Measurements from ENCODE around the gene DNHD1. TPM values are rescaled to one million over a fixed set of nuclear protein-coding genes. Genes with fewer than 3 reads are reported as not detected.

Gene DNHD1
- total RNA-seq, 1 donor from 2014 or later: 4.7 TPM

- Histone ChIP-seq H3K9ac (ENCODE audit: low read depth in 1 of 3, low read length in 3 of 3) (no peak overlapping the region), H3K27me3 (ENCODE audit: control insufficient read depth in 3 of 3, insufficient read depth in 3 of 3, low read length in 3 of 3) (no peaks in the 10 kb centered on the region), H3K36me3 (ENCODE audit: control insufficient read depth in 3 of 3, insufficient read depth in 3 of 3, low read length in 3 of 3) (peaks cover 11 to 20% (median 14%) of the 10 kb centered on the region in 3 donors), H3K27ac (ENCODE audit: low read depth, low read length) (no peak overlapping the region), H3K4me3 (ENCODE audit: low read length in 3 of 3) (no peak overlapping the region), H3K9me3 (ENCODE audit: control insufficient read depth in 3 of 3, low read length in 3 of 3) (no peaks in the 10 kb centered on the region), H3K4me1 (ENCODE audit: control insufficient read depth in 3 of 3, insufficient read depth in 3 of 3, low read length in 3 of 3) (no peaks in the 10 kb centered on the region)
These were observed 32.2 kb downstream of the DNHD1 start for GRCh38 chr11:6529266-6529665.

GRCh38 chr11:6530848-6531247 lies 33.8 kb downstream of the DNHD1 start:
- H3K4me1 ChIP-seq (ENCODE audit: control insufficient read depth in 3 of 3, insufficient read depth in 3 of 3, low read length in 3 of 3): no peaks in the 10 kb centered on the region
- no peak overlapping the region for H3K27ac ChIP-seq (ENCODE audit: low read depth, low read length)
- H3K9me3 ChIP-seq (ENCODE audit: control insufficient read depth in 3 of 3, low read length in 3 of 3): no peaks in the 10 kb centered on the region
- no peak overlapping the region for H3K9ac ChIP-seq (ENCODE audit: low read depth in 1 of 3, low read length in 3 of 3)
- no peak overlapping the region for H3K4me3 ChIP-seq (ENCODE audit: low read length in 3 of 3)
- peaks cover 11 to 20% (median 14%) of the 10 kb centered on the region in 3 donors for H3K36me3 ChIP-seq (ENCODE audit: control insufficient read depth in 3 of 3, insufficient read depth in 3 of 3, low read length in 3 of 3)
- H3K27me3 ChIP-seq (ENCODE audit: control insufficient read depth in 3 of 3, insufficient read depth in 3 of 3, low read length in 3 of 3): no peaks in the 10 kb centered on the region

GRCh38 chr11:6531267-6531752 lies 34.2 kb downstream of the DNHD1 start:
- H3K27ac ChIP-seq (ENCODE audit: low read depth, low read length): no peak overlapping the region
- H3K36me3 ChIP-seq (ENCODE audit: control insufficient read depth in 3 of 3, insufficient read depth in 3 of 3, low read length in 3 of 3): peaks cover 11 to 20% (median 14%) of the 10 kb centered on the region in 3 donors
- no peaks in the 10 kb centered on the region for H3K9me3 ChIP-seq (ENCODE audit: control insufficient read depth in 3 of 3, low read length in 3 of 3)
- H3K27me3 ChIP-seq (ENCODE audit: control insufficient read depth in 3 of 3, insufficient read depth in 3 of 3, low read length in 3 of 3): no peaks in the 10 kb centered on the region
- no peak overlapping the region for H3K9ac ChIP-seq (ENCODE audit: low read depth in 1 of 3, low read length in 3 of 3)
- no peaks in the 10 kb centered on the region for H3K4me1 ChIP-seq (ENCODE audit: control insufficient read depth in 3 of 3, insufficient read depth in 3 of 3, low read length in 3 of 3)
- H3K4me3 ChIP-seq (ENCODE audit: low read length in 3 of 3): no peak overlapping the region

GRCh38 chr11:6538456-6538855 lies 41.4 kb downstream of the DNHD1 start:
- no peak overlapping the region for H3K27ac ChIP-seq (ENCODE audit: low read depth, low read length)
- no peaks in the 10 kb centered on the region for H3K4me1 ChIP-seq (ENCODE audit: control insufficient read depth in 3 of 3, insufficient read depth in 3 of 3, low read length in 3 of 3)
- no peaks in the 10 kb centered on the region for H3K27me3 ChIP-seq (ENCODE audit: control insufficient read depth in 3 of 3, insufficient read depth in 3 of 3, low read length in 3 of 3)
- no peak overlapping the region for H3K9ac ChIP-seq (ENCODE audit: low read depth in 1 of 3, low read length in 3 of 3)
- no peaks in the 10 kb centered on the region for H3K9me3 ChIP-seq (ENCODE audit: control insufficient read depth in 3 of 3, low read length in 3 of 3)
- peaks cover 5 to 7% (median 5%) of the 10 kb centered on the region in 3 donors for H3K36me3 ChIP-seq (ENCODE audit: control insufficient read depth in 3 of 3, insufficient read depth in 3 of 3, low read length in 3 of 3)
- H3K4me3 ChIP-seq (ENCODE audit: low read length in 3 of 3): no peak overlapping the region

- H3K4me3 ChIP-seq (ENCODE audit: low read length in 3 of 3): no peak overlapping the region
- H3K27ac ChIP-seq (ENCODE audit: low read depth, low read length): no peak overlapping the region
- H3K9me3 ChIP-seq (ENCODE audit: control insufficient read depth in 3 of 3, low read length in 3 of 3): no peaks in the 10 kb centered on the region
- H3K4me1 ChIP-seq (ENCODE audit: control insufficient read depth in 3 of 3, insufficient read depth in 3 of 3, low read length in 3 of 3): no peaks in the 10 kb centered on the region
- no peak overlapping the region for H3K9ac ChIP-seq (ENCODE audit: low read depth in 1 of 3, low read length in 3 of 3)
- no peaks in the 10 kb centered on the region for H3K27me3 ChIP-seq (ENCODE audit: control insufficient read depth in 3 of 3, insufficient read depth in 3 of 3, low read length in 3 of 3)
- peaks cover under 1 to 2% (median 2%) of the 10 kb centered on the region in 3 donors for H3K36me3 ChIP-seq (ENCODE audit: control insufficient read depth in 3 of 3, insufficient read depth in 3 of 3, low read length in 3 of 3)
These were observed 41.9 kb downstream of the DNHD1 start for GRCh38 chr11:6538945-6539344.

- Histone ChIP-seq H3K4me3 (ENCODE audit: low read length in 3 of 3) (no peak overlapping the region), H3K9me3 (ENCODE audit: control insufficient read depth in 3 of 3, low read length in 3 of 3) (no peaks in the 10 kb centered on the region), H3K36me3 (ENCODE audit: control insufficient read depth in 3 of 3, insufficient read depth in 3 of 3, low read length in 3 of 3) (peaks cover 3 to 5% (median 4%) of the 10 kb centered on the region in 3 donors), H3K27me3 (ENCODE audit: control insufficient read depth in 3 of 3, insufficient read depth in 3 of 3, low read length in 3 of 3) (no peaks in the 10 kb centered on the region), H3K4me1 (ENCODE audit: control insufficient read depth in 3 of 3, insufficient read depth in 3 of 3, low read length in 3 of 3) (peaks cover 0 to 2% (median under 1%) of the 10 kb centered on the region in 3 donors), H3K27ac (ENCODE audit: low read depth, low read length) (no peak overlapping the region), H3K9ac (ENCODE audit: low read depth in 1 of 3, low read length in 3 of 3) (no peak overlapping the region)
These were observed 42.7 kb downstream of the DNHD1 start for GRCh38 chr11:6539748-6540268.

GRCh38 chr11:6541356-6541755 lies 44.3 kb downstream of the DNHD1 start:
- no peaks in the 10 kb centered on the region for H3K27me3 ChIP-seq (ENCODE audit: control insufficient read depth in 3 of 3, insufficient read depth in 3 of 3, low read length in 3 of 3)
- H3K27ac ChIP-seq (ENCODE audit: low read depth, low read length): no peak overlapping the region
- H3K9ac ChIP-seq (ENCODE audit: low read depth in 1 of 3, low read length in 3 of 3): no peak overlapping the region
- peaks cover 8 to 15% (median 10%) of the 10 kb centered on the region in 3 donors for H3K4me1 ChIP-seq (ENCODE audit: control insufficient read depth in 3 of 3, insufficient read depth in 3 of 3, low read length in 3 of 3)
- H3K4me3 ChIP-seq (ENCODE audit: low read length in 3 of 3): no peak overlapping the region
- H3K9me3 ChIP-seq (ENCODE audit: control insufficient read depth in 3 of 3, low read length in 3 of 3): no peaks in the 10 kb centered on the region
- peaks cover 6 to 8% (median 8%) of the 10 kb centered on the region in 3 donors for H3K36me3 ChIP-seq (ENCODE audit: control insufficient read depth in 3 of 3, insufficient read depth in 3 of 3, low read length in 3 of 3)

GRCh38 chr11:6542727-6543126 lies 45.6 kb downstream of the DNHD1 start:
- H3K9ac ChIP-seq (ENCODE audit: low read depth in 1 of 3, low read length in 3 of 3): no peak overlapping the region
- H3K36me3 ChIP-seq (ENCODE audit: control insufficient read depth in 3 of 3, insufficient read depth in 3 of 3, low read length in 3 of 3): peaks cover 8 to 13% (median 11%) of the 10 kb centered on the region in 3 donors

GRCh38 chr11:6544921-6545850 lies 48.1 kb downstream of the DNHD1 start:
- peak overlapping the region in 1 of 3 donors; percentile 60 for H3K9ac ChIP-seq (ENCODE audit: low read depth in 1 of 3, low read length in 3 of 3)
- H3K9me3 ChIP-seq (ENCODE audit: control insufficient read depth in 3 of 3, low read length in 3 of 3): no peaks in the 10 kb centered on the region
- peaks cover 13 to 27% (median 20%) of the 10 kb centered on the region in 3 donors for H3K4me1 ChIP-seq (ENCODE audit: control insufficient read depth in 3 of 3, insufficient read depth in 3 of 3, low read length in 3 of 3)
- peaks cover 8 to 13% (median 11%) of the 10 kb centered on the region in 3 donors for H3K36me3 ChIP-seq (ENCODE audit: control insufficient read depth in 3 of 3, insufficient read depth in 3 of 3, low read length in 3 of 3)
- peak overlapping the region; percentile 61 for H3K27ac ChIP-seq (ENCODE audit: low read depth, low read length)
- H3K27me3 ChIP-seq (ENCODE audit: control insufficient read depth in 3 of 3, insufficient read depth in 3 of 3, low read length in 3 of 3): no peaks in the 10 kb centered on the region
- no peak overlapping the region for H3K4me3 ChIP-seq (ENCODE audit: low read length in 3 of 3)

More at GRCh38 chr11:6542727-6543126, 45.6 kb downstream of the DNHD1 start:
- Histone ChIP-seq H3K4me3 (ENCODE audit: low read length in 3 of 3) (no peak overlapping the region), H3K27me3 (ENCODE audit: control insufficient read depth in 3 of 3, insufficient read depth in 3 of 3, low read length in 3 of 3) (no peaks in the 10 kb centered on the region), H3K4me1 (ENCODE audit: control insufficient read depth in 3 of 3, insufficient read depth in 3 of 3, low read length in 3 of 3) (peaks cover 13 to 27% (median 20%) of the 10 kb centered on the region in 3 donors), H3K9me3 (ENCODE audit: control insufficient read depth in 3 of 3, low read length in 3 of 3) (no peaks in the 10 kb centered on the region), H3K27ac (ENCODE audit: low read depth, low read length) (no peak overlapping the region)
